H54 (cell line): ENCODE results near the gene EIF4G2.
A peak's percentile ranks its signal among the peaks of the same experiment; 100 is the strongest.

Experiments used
- DNase-seq: peaks from one replicate; pipeline ENCODE4 v3.0.0; 2011; ENCODE audit warnings: low spot score, mixed read lengths; ENCODE audit not compliant: insufficient read length
- FAIRE-seq: peaks from 3 replicates; lab custom pipeline; 2011; peaks lifted over from hg19 to GRCh38; lab: Jason Lieb, UNC
- POLR2A ChIP-seq: IDR thresholded peaks from 2 replicates; pipeline ENCODE4 v1.6.1; 2011; ENCODE audit warnings: low read depth, mild to moderate bottlenecking, low read length

The EIF4G2 gene

DNA sequence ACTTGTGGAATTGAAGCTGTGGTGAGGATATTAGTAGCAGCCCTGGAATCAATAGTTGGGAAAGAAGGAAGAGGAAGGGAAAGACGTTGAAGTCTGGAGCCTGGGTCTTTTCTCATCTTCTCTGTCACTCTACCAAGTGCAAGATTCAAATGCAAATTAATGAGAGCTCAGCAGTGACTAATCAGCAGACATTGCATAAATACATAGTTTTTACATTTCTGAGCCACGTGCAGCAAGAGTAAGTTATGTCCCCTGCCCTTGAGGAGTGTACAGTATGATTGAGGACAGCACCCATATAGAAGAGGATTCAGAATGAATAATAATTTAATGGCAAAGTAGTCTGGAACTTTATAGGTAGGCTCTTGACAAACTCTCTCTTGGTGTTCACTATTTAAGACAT is 33.9 kb downstream of the EIF4G2 start:
- DNase-seq: no peak
- no peak for FAIRE-seq
- TF ChIP-seq POLR2A: no peak

DNA sequence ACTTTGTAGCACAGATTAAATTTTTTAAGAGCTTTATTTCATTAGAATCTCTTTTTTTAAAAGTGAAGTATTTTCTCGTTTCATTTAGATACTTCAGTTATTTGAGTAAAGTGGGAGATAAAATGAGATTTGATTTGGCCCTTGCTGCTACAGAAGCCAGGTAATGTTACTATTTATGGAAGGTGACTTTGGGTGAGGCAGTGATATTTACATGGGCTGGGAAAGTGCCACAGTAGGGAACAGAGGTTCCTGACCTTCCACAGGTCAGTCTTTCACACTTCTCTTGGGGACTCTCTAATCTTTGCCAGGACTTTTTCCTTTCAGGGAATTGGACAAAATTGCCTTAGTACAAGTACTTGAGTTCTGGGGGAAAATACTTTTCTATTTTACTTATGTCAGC is 37.3 kb downstream of the EIF4G2 start:
- FAIRE-seq (no peak), DNase-seq (no peak)
- no peak for TF ChIP-seq POLR2A

DNA sequence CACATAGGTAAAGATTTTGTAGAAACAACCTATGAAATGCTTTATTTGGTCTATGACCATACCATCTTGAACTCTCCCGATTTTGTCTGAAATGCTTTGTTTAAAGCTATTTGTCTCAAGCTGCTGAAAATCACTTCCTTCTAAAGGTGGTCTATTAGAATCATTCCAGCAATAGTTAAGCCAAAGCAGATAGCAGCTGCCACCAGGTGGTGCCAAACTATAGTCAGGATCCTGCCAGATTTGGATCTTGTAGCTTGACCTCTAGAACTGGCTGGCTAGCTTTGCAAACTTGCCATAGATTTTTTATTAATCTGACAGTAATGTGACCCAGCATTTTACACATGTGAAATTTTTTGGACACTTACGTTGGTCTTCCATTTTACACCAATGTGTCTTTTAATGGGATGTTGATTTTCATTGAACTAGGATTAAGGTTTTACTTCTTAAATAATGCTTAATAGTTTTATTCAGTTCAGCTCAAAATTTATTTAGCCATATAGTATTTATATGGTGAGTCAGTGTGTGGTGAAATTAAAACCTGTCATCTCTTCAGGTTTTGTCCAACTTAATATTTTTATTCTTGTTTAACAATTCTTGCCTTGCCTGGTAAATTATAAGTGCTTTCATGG is 38.0 kb downstream of the EIF4G2 start:
- no peak for TF ChIP-seq POLR2A
- no peak for DNase-seq
- FAIRE-seq: peak; percentile 97

GRCh38 chr11:10764412-10764811 is 44.3 kb downstream of the EIF4G2 start:
- TF ChIP-seq POLR2A: no peak
- no peak for FAIRE-seq
- no peak for DNase-seq

GRCh38 chr11:10763766-10764165 is 45.0 kb downstream of the EIF4G2 start:
- DNase-seq: no peak
- TF ChIP-seq POLR2A: no peak
- FAIRE-seq: no peak

DNA sequence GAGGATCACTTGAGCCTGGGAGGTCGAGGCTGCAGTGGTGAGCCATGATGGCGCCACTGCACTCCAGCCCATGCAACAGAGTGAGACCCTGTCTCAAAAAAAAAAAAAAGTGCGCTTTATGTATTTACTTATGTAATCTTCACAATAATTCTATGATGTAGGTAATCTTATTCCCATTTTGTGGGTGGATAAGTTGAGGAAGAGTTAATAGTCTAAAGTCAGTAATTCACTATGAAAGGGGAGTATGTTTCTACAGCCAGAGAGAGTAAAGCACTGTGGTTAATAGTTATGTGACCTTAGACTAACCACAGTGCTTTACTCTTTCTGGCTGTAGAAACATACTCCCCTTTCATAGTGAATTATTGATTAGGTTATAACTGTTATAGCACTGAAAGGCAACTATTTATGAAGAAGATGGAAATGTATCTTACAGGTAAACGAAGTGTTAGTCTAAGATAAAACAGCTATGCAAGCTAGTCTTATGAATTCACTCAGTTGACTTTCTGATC is 45.8 kb downstream of the EIF4G2 start:
- FAIRE-seq (no peak), DNase-seq (no peak)
- TF ChIP-seq POLR2A: no peak

DNA sequence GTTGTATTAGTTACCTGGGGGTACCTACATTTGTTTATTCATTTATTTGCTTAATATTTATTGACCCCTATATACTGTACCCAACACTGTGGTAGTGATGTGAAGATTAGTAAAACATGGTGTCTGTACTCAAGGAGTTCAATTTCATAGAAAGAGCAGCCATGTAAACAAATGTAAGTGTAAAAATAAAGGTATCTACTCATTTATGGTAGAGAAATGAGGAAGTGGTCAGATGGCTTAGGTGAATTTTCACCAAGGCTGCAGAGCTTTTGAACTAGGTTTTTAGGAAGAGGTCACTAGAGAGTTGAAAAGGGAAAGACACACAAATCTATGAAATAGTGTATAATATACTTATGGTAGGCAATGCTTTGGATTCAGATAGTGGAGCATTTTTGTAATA is 46.5 kb downstream of the EIF4G2 start:
- no peak for TF ChIP-seq POLR2A
- DNase-seq (no peak), FAIRE-seq (no peak)

DNA sequence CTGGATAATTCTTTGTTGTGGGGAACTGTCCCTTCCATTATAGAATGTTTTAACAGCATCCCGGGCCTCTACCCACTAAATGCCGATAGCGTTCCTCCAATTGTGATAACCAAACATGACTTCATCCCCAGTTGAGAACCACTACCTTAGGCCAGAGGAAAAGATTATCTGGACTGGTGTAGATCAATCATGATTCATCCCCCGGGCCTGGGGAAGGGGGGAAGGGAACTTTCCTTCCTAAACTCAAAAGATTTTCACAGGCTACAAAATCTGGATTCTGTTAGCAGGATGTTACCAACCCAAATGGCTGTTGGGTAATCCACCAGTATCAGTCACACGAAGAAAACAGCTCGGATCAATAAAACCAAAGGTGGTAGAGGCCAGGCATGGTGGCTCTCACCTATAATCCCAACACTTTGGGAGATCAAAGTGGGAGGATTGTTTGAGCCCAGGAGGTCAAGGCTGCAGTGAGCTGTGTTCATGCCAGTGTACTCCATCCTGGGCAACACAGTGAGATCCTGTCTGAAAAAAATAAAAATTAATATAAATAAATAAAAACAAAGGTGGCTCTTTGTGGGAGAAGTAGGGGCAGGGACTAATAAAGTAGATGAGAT is 47.5 kb downstream of the EIF4G2 start:
- FAIRE-seq (no peak), DNase-seq (no peak)
- TF ChIP-seq POLR2A: no peak

DNA sequence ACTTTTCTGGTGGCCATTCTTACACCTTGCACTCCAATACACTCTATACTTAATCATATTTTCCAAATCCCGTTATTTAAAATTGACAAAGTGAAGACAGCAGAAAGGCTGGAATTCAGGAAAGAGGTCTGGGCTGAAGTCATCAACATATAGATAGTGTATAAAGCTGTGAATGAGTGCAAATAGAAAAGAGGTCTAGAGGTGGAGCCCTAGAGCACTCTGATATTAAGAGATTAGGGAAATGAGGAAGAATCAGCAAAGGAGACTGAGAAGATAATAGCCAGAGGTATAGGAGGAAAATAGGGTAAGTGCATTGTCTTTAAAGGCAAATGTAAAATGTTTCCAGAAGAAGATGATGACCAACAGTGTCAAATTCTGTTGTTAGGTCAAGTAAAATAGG is 49.8 kb downstream of the EIF4G2 start:
- no peak for TF ChIP-seq POLR2A
- no peak for DNase-seq
- peak; percentile 20 for FAIRE-seq

- TF ChIP-seq POLR2A: no peak
- FAIRE-seq (no peak), DNase-seq (no peak)
These were observed 56.2 kb downstream of the EIF4G2 start for GRCh38 chr11:10752486-10752885.

GRCh38 chr11:10752061-10752460 is 56.7 kb downstream of the EIF4G2 start:
- no peak for FAIRE-seq
- no peak for TF ChIP-seq POLR2A
- no peak for DNase-seq

DNA sequence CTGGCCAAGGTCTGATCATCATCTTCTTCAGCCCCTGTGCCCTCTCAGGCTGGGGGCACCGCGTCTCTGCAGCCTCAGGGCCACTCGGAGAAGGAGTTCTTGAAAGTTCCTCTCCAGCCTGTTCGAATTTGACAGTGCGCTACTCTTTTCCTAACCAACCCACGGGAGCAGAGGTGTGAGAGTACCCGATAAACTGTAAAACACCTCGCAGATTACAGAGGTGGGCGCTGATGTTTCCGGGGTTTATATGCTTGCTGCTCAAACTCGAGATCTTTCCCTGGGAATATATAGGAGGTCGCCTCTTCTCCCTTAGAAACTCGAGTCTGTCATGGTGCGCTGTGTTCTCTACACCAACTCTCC is 57.2 kb downstream of the EIF4G2 start:
- FAIRE-seq: no peak
- no peak for DNase-seq
- TF ChIP-seq POLR2A: no peak

- peak; percentile 69 for DNase-seq
- peak; percentile 45 for FAIRE-seq
- peak; percentile 85 for TF ChIP-seq POLR2A
These were observed 57.7 kb downstream of the EIF4G2 start, which contains the start of gene CTR9 for GRCh38 chr11:10750838-10751580. Gene CTR9 (plus strand): TSS chr11:10751246. CDS start chr11:10751413, 167 bp downstream.

- FAIRE-seq: no peak
- TF ChIP-seq POLR2A: no peak
- no peak for DNase-seq
These were observed 59.2 kb downstream of the EIF4G2 start for GRCh38 chr11:10749476-10749875.
